NCI-H1105 (cell line): ENCODE data around the gene DCXR.
A peak's percentile ranks its signal among the peaks of the same experiment; 100 is the strongest.

Experiments used
- DNase-seq: peaks from one replicate; lab custom pipeline; 2025; lab: John Stamatoyannopoulos, UW

DCXR gene

DNA sequence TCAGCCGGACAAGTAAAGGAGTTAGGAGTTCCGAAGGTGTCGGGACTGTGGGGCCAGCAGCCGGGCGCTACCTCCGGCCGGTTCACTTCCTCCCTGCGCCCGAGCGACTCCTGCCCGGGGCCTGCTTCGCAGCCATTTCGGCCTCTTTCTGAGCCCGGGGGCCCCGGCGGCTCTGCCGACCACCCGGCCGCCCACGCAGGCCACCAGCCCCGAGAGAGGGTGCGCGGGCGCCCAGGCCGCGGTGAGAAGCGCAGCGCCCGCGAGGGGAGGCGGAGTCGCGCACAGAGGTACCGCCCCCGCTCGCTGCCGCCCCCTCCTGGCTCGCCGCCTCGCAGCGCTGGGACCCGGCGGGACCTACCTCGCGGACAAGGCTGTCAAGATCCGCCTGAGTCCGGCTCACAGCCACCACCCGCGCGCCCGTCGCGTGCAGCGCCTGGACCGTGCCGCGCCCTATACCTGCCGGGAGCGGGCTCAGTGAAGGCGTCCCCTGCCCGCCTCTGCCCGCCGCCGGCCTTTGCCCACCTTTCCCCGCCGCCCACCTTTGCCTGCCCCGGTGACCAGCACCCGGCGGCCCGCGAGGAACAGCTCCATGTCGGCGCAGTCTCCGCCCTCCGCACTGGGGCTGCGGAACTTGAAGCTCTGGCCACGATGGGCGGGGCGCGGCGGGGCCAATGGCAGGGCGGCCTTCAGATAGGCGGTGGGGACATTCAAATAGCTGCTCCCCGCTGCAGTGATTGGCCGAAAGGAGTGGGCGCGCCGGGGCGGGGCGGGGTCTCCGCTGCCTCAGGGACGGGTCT is at the start of gene DCXR:
Gene DCXR, minus strand, starts transcription at position 606 of the 797 bp plus-strand sequence. Its CDS starts 15 bp downstream, at position 591.
- peak; percentile 95 for DNase-seq

DNA sequence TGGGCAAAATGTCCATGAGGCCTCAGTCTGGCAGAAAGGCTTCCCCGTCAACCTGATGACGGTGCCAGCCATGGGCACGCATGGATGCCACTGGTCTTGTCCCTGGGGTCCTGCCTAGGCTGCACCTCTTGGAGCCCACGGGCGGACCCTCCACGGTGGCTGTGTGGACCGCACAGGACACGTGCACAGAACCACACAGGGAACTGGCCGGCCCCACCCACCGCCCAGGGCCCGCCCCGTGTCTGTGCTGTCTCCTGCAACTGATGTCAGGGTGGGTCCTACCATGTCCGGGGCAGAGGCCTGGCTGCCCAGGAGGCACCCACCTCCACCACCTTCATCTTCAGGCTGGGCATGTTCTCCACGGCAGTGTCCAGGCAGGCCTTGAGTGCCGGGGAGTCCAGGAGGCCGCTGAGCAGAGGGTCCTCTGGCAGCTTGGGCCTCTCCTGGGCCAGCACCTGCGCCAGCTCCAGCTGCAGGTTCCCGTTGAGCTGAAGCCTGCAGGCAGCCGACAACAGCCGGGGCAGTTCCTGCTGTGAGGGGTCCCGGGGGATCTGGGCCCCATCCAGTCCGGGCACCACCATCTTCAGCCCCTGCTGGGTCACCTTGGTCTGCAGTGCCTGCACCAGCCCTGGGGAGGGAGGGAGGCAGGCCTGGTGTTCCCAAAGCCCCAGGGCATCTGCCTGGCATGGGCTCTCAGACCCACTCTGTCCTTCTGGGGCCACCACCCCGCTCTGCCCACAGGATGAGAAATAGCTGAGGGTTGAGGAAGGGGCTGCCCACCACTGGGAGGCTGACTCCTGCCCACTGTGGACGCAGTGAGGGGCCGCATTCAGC is 48.7 kb upstream of the DCXR start:
- no peak for DNase-seq

DNA sequence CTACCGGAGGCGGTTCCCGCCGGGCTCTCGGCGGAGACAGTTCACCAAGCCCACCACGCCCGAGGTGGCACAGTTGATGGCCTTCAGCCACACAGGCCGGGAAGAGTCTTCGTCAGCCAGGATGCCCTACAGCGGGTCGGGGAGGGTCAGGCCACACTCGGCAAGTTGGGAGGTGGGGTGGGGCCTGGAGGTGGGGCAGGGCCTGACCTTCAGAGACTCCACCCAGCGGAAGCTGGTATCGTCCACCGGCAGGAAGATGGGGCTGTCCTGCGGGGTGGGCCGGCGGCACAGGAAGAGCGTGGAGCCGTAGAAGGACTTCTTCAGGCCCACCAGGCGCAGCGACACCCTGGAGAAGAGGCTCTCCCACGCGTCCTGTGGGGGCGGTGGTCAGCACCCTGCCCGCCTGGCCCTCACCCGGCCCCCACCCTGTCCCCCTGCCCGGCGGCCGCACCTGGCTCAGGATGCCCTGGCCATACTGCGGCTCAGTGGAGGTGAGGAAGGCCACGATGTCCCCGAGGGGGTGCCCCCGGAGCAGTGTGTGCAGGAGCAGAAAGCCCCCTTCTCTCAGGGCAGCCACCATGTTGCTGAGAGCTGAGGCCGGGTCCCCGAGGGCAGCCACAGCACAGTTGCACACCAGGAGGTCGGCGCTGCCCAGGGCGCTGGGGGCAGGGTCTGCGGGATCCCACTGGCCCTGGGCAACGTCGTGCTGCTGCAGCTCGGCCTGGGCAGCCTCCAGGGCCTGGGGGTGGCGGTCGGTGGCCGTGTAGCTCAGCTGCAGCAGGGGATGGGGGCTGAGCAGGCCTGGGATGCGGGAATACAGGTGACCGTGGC is 47.7 kb upstream of the DCXR start:
- DNase-seq, result no peak

DNA sequence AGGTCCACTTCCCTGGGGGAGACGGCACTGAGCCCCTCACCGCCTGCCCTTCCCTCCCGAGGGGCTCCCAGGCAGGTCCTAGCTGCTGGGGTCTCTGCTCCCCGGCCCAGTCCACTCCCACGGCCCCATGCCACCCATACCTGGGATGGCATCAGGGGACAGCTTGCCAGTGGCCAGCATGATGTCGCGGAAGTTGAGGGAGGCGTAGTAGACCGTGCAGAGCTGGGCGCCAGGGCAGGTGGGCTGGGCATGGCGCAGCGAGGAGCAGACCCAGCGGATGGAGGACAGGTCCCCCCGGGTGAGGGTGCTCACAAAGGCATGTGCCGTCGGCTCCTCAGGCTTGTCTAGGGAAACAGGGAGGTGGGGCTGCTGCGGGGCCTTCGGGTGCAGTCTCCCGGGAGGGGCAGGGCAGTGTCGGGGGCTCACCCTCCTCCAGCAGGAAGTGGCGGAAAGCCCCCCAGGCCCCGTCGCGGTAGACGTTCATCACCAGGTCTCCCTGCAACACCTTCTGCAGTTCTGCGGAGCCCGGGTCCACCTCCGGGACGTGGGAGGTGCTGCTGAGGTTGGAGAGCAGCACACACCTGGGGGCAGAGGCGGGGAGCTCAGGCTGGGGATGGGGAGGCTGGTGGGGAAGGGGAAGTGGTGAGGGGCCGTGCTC is 47.0 kb upstream of the DCXR start:
- no peak for DNase-seq

DNA sequence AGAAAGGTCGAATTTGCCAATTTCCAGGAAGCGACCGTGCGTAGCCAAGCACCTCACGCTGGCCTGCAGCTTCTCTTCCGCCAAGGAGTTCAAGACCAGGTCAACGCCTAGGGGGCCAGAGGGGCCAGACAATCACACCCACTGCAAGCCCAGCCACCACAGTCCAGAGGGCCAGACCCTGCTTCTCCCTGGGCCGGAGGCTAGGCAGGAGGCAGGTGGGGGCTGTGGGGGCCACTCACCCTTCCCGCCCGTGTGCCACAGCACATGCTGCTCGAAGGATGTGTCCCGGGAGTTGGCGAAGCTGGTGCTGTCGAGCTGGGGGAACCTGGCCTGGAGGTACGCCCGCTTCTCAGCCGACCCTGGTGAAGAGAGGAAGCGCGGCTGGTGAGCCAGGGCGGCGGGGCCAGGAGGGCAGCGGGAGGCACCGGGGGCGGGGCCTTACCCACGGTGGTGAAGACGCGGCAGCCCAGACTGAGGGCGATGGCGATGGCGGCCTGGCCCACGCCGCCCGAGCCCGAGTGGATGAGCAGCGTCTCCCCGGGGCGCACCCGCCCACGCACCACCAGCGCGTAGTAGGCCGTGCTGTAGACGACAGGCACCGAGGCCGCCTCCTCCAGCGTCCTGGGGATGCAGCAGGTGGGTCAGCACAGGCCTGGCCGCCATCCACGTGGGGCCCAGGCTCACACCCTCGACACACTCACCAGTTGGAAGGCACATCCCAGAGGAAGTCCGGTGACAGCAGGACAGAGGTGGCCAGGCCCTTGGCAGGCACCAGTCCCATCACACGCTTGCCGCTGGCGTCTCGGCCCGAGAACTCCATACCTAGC is 46.2 kb upstream of the DCXR start:
- DNase-seq, result no peak

DNA sequence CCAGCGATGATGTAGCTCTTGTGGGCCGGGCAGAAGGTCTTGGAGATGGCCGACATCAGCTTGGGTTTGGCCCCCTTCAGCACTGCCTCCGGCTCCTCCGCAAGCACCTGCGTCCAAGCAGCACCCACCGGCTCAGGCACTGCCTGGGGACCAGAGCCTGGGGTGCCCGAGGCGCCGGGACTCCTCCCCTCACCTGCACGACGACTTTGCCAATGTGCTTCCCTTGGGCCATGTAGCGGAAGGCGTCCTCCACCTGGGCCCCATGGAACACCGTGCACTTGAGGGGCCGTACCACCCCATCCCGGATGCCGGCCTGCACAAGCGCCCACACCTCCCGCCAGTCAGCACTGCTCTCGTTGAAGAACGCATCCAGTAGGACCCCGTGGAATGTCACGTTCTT is 45.5 kb upstream of the DCXR start:
- DNase-seq, result no peak

DNA sequence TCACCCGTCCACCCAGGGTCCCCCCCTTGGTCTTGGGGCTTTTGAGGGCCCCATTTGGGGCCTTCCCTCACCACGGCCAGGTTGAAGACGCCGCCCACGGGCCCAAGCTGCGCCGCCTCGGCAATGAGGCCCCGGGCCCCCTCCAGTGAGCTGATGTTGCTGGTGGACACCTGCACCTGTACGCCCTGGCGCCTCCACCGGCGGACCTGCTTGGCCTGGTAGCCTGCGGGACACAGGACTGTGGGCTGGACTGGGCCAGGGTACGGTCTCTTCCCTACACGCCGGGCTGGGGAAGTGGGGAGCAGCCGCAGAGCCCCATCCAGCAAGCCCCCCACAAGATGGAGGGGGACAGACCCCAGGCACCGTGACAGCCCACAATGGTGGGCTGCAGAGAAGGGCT is 45.0 kb upstream of the DCXR start:
- DNase-seq, result no peak

DNA sequence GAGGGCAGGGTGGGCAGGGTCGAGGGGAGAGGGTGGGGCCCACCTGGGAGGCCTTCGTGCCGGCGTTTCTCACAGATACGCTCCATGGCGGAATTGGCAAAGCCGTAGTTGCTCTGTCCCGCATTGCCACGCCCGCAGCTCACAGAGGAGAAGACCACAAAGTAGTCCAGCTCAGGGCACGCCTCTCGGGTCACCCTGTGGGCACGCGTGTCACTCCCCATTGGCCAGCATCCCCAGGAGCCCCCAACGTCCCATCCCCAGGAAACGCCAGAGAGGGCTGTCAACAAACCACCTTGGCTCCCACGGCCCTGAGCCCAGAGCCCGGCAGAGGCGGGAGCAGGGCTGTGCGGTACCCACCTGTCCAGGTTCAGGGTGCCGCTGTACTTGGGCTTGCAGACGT is 44.5 kb upstream of the DCXR start:
- DNase-seq, result no peak

DNA sequence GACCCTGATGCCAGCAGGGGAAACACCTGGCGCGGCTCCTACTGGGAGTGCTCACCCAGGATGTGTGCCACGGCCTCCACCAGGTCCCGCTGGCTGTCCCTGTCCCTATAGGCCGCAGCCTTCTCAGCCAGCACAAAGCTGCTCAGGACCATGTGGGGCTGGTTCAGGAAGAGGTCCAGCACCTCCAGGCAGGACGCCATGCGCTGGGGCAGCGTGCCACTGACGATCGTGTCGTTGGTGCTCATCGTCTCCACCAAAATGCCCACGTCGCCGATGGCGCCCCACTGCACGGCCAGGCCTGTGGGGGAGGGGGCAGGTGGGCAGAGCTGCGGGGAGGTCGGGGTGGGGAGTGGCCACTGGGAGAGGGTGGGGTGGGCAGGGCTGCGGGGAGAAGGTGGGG is 44.0 kb upstream of the DCXR start:
- no peak for DNase-seq

DNA sequence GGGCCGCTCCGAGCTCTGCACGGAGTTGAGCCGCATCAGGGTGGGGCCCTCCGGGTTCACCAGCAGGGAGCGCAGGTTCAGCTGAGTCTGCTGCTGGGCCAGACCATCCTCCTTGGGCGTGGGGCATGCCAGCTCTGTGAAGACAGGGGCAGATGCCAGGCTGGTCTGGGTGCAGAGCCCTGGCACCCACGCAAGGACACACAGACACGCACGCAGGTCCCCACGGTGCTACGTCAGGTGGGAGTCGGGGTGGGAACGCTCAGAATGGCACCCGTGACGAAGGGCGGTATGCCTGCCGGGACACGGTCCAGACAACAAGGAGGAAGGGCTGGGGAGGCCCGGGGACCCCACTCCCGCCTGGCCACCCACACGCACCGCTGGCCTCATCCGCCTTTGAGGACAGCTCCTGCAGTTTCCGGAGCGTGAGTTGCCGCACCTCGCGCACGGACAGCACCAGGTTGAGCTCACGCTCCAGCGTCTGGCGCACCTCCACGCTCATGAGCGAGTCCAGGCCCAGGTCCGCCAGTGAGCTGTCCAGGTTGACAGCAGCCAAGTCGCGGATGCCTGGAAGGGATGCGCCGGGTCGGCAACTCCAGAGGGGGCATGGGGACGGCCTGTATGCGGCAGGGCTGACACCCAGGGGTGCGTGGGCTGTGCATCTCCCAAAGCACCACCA is 43.4 kb upstream of the DCXR start:
- no peak for DNase-seq

DNA sequence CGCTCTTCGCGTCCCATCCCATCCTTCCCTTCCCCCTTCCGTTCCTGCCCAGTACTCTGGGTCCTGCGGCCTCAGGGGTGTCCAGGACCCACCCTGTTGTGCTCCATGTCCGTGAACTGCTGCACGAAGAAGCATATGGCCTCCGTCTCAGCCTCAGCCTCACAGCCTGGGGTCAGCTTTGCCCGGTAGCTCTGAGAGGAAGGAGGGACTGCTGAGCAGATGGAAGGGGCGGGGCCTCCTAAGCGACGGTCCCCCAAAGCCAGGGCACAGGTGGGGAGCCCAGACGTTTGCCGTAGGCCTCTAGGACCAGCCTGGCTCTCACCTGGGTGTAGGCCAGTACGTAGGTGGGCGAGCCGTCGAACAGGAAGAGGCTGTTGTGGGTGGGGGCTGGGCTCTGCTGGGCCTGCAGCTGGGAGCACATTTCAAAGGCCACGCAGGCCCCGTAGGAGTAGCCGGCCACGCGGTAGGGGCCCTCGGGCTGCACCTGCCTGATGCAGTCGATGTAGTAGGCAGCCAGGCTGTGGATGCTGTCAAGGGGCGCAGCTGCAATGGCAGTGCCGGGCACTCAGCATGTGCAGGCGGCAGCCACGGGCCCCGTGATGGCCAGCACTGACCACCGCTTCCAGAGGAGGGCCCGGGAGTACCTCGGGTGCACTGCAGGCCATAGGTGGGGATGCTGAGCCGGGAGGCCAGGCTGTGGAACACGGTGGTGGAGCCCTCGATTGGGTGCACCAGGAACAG is 42.7 kb upstream of the DCXR start:
- DNase-seq, result no peak

DNA sequence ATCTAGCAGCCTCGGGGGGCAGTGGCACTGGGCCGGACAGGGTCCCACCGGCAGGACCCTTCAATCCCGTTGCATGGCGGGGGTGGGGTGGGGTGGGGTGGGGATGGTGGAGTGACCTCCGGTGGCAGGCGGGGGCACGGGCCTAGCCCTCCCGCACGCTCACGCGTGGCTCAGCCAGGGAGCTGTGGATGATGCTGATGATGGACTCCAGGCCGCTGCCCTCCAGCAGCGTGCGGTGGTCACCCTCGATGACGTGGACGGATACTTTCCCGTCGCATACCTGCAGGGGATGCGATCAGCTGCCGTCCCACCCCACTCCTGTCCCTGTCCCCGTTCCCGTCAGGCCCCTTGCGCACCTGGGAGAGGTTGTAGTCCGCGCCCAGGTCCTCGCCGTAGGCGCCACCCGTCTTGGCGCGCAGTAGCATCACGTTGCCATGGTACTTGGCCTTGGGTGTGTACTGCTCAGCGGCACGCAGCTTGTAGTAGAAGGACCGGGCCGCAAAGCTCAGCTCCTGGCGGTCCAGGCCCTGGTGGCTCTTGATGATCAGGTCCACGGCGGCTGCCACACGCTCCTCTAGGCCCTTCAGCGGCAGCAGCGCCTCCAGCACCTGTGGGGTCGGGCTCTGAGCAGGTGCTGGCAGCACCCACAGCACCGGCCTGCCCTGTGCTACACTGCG is 41.6 kb upstream of the DCXR start:
- DNase-seq, result no peak

DNA sequence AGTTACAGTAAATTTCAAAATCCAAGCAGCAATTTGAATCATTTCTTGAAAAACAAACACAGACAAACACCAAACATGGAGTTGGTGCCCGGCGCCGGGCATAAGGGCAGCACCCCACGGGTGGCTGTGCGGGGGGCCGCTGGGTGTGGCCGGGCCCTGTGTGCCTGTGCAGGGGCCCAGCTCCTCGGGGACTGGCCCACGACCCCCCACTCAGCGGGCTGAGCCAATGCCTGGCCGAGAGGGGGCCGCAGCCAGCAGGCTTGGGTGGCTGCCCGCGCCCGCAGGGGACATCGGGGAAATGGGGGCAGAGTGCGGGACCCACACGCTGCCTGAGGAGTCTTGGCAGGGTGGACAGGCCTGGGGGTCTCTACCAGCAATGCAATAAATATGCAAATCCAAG is 40.9 kb upstream of the DCXR start:
- DNase-seq, result no peak

DNA sequence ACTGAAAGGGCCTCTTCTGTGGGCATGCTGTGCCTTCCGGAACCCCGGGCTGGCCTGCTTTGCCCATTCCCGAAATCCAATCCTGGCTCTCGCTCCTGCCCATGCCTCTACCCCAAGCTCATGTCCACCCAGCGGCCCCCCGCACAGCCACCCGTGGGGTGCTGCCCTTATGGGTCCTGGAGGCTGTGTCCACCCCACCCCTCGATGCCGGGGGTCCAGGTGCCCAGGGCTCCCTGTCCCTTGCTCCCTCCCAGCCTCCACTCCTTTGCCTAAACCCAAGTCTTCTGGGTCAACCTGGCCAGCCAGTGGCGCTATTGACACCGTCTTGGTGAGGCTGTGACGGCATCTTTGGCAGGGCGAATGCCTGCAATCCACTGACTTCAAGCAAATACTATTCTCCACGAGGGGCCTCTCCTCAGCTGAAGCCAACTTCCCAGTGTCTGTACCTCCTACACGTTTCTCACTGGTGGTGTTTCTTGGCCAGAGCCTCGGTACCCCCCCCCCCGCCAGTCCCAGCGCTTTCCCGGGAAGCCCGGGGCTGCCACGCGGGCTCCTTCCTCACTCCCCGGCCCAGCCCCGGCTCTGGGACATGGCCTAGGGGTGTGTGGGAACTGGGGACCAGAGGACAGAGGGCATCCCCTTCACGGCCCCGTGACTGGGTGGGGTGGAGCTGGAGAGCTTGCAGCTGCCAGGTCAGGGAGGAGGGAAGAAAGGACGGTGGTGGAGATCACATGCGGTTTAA is 40.3 kb upstream of the DCXR start:
- DNase-seq, result no peak

DNA sequence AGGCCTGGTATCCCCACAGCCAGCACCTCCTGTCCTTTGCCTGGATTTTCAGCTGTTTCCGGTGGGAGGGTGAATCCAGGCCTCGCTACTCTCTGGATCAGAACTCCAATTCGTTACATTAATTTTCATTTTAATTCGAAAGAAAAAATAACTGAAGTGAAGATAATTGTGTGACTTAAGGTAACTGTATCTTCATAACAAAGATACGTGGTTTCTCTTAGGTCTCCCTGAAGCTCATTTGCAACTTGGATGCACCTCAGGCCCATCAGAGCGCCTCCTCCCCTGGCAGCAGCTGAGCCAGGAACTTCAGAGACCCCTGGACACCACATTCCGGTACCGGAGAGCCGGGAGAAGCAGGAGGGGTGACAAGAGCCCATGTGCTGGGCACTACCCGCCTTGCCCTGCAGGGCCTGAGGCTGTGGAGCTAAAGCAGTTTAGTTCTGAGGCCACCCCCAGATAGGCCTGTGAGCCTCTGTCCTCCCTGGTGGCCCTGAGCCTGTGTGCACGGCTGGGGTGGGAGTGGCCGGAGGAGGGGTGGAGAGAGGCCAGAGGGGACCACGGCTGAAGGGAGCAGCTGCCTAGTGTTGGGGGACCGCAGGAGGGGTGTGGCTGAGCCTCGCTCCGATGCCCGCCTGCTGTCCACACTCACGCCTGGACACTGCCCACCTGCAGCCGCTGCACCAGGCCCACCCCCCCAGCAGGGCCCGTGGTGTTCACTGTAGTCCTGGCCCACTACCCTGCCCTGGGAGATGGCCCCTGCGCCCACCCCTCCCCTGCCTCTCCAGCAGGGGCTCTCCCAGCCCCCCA is 39.5 kb upstream of the DCXR start:
- DNase-seq, result no peak

DNA sequence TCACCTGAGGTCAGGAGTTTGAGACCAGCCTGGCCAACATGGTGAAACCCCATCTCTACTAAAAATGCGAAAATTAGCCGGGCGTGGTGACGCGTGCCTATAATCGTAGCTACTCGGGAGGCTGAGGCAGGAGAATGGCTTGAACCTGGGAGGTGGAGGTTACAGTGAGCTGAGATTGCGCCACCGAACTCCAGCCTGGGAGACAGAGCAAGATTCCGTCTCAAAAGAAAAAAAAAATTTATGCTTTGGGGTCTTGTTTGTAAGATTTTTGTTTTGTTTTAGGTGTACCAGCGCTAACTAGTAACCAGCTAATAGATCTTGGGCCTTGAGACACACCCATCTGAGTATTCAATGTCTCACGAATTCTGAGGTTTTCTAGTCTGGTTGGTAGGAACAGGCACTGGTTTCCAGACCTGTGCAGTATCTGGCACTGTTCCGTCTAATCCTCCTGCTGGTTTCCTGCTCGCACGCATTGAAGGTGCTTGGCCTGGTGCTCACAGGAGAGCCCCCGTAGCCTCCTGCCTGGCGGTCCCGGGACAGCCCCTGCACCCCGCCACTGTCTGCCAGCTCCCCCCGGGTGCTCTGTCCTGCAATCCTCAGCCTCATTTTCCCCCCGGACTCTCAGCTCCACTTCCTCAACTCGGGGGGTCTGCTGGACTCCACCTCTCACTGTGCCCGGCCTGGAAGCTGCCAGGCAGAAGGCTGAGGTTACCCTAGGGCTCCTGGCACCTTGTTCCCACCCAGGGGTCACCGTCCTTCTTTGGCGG is 38.7 kb upstream of the DCXR start:
- no peak for DNase-seq

DNA sequence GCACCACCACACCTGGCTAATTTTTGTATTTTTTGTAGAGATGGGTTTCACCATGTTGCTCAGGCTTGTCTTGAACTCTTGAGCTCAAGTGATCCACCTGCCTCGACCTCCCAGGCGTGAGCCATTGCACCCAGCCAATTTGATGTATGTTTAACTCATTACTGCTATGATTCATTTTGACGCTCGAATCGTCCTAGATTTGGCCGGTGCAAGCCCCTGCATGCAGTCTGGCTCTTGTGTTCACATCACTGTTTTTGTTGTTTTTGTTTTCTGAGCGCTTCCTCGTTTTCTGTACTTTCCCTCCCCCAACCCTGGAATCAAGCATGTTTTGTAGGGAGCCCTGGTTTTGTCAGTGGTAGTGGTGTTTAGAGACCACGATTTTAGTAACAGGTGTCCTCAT is 35.9 kb upstream of the DCXR start:
- DNase-seq, result no peak
